HCT116 (cell line): ENCODE measurements around the gene CCDC83. TPM values are rescaled to one million over a fixed set of nuclear protein-coding genes. Genes with fewer than 3 reads are reported as not detected.

Source experiments
- ATAC-seq: fragments of 200-7000 bp; cut with Tn5 transposase; 2 replicates; pipeline ENCODE4 v1.9.1; 2020; ENCODE audit warnings: mild to moderate bottlenecking, moderate library complexity
- BruUV-seq: library from RNA; stranded (reverse); fragments of 400-500 nt; replicated peaks from 2 replicates; lab custom pipeline; 2021; lab: Mats Ljungman, UMichigan
- CTCF ChIA-PET: fragments of 300-600 bp; sonication (Branson Sonifier 250); formaldehyde crosslinking; loops from one replicate; lab custom pipeline; 2021; ENCODE audit warnings: antibody characterized with exemption; lab: Charles Lee
- POLR2A ChIA-PET: fragments of 300-600, 350-600 bp; sonication (Branson Sonifier 250); formaldehyde crosslinking; loops from one replicate; lab custom pipeline; 2021; ENCODE audit warnings: antibody characterized with exemption; lab: Charles Lee
- RAD21 ChIA-PET, 2 experiments: fragments of 300-600 bp; sonication (Branson Sonifier 250); formaldehyde crosslinking; loops; one replicate each; lab custom pipeline; 2023; ENCODE audit warnings: low total read pairs in 2 of 2; ENCODE audit not compliant: uncharacterized antibody in 2 of 2, unreplicated experiment in 2 of 2, low non-redundant PET in 1 of 2; lab: Charles Lee
- DNase-seq: peaks from one replicate; pipeline ENCODE4 v3.0.0-alpha.2; 2010; ENCODE audit warnings: low read depth, low spot score
- H2AFZ ChIP-seq: fragments of 200-600 bp; shearing (Covaris generic), sonication (generic); 2 replicates; pipeline ENCODE4 v1.6.1; 2017; ENCODE audit warnings: low read depth, mixed run types, mixed read lengths, antibody characterized with exemption, low read length; ENCODE audit not compliant: poor library complexity, severe bottlenecking
- H3K27ac ChIP-seq: 2 replicates; pipeline ENCODE4 v1.5.1; 2012; ENCODE audit warnings: low read depth, low read length
- H3K27me3 ChIP-seq: fragments of 200-600 bp; sonication (generic); 2 replicates; pipeline ENCODE4 v1.6.1; 2016; ENCODE audit warnings: mixed run types, low read length, mixed read lengths; ENCODE audit not compliant: insufficient read depth
- H3K36me3 ChIP-seq, 2 experiments: fragments of 200-500 bp in 1 of 2; fragments of 200-600 bp in 1 of 2; sonication (Bioruptor generic) in 1 of 2; sonication (generic) in 1 of 2; 2 replicates each; pipeline versions ENCODE4 v1.5.1 to v1.6.1; 2014 to 2016; ENCODE audit warnings: low read length in 2 of 2, inconsistent platforms in 1 of 2, mixed read lengths in 1 of 2, mixed run types in 1 of 2; ENCODE audit not compliant: insufficient read depth in 2 of 2, control insufficient read depth in 1 of 2
- H3K4me1 ChIP-seq, 2 experiments: fragments of 200-600 bp in 1 of 2; sonication (generic) in 1 of 2; 2 replicates each; pipeline versions ENCODE4 v1.5.1 to v1.6.1; 2012 to 2017; ENCODE audit warnings: low read length in 2 of 2, inconsistent platforms in 1 of 2, mild to moderate bottlenecking in 1 of 2, mixed read lengths in 1 of 2, mixed run types in 1 of 2, moderate library complexity in 1 of 2; ENCODE audit not compliant: insufficient read depth in 2 of 2, control insufficient read depth in 1 of 2
- H3K4me2 ChIP-seq: fragments of 200-600 bp; sonication (generic); 2 replicates; pipeline ENCODE4 v1.6.1; 2017; ENCODE audit warnings: mixed run types, low read length, mixed read lengths
- H3K4me3 ChIP-seq, 2 experiments: fragments of 200-600 bp in 1 of 2; sonication (generic) in 1 of 2; replicated peaks in 1 of 2; 2 replicates each; pipeline ENCODE4 v1.5.1; 2011 to 2016; ENCODE audit warnings: low read length in 2 of 2, control low read depth in 1 of 2, low read depth in 1 of 2, mild to moderate bottlenecking in 1 of 2, mixed read lengths in 1 of 2, mixed run types in 1 of 2
- H3K79me2 ChIP-seq: fragments of 200-600 bp; sonication (generic); 2 replicates; pipeline ENCODE4 v1.6.1; 2017; ENCODE audit warnings: mild to moderate bottlenecking, mixed run types, low read length, moderate library complexity, mixed read lengths; ENCODE audit not compliant: insufficient read depth
- H3K9ac ChIP-seq: fragments of 200-600 bp; sonication (generic); 2 replicates; pipeline ENCODE4 v1.6.1; 2016; ENCODE audit warnings: low read length, mixed read lengths
- H3K9me2 ChIP-seq: fragments of 200-600 bp; sonication (generic), shearing (Covaris generic); 2 replicates; pipeline ENCODE4 v1.6.1; 2017; ENCODE audit warnings: mixed run types, mild to moderate bottlenecking, moderate library complexity; ENCODE audit not compliant: insufficient read depth
- H3K9me3 ChIP-seq, 2 experiments: fragments of 200-500 bp in 1 of 2; fragments of 200-600 bp in 1 of 2; sonication (Bioruptor generic) in 1 of 2; sonication (generic) in 1 of 2; 2 replicates each; pipeline ENCODE4 v1.6.1; 2014 to 2017; ENCODE audit warnings: low read length in 2 of 2, mixed read lengths in 2 of 2, inconsistent platforms in 1 of 2, low read depth in 1 of 2, mild to moderate bottlenecking in 1 of 2, mixed run types in 1 of 2, moderate library complexity in 1 of 2; ENCODE audit not compliant: control insufficient read depth in 1 of 2, insufficient read depth in 1 of 2
- H4K20me1 ChIP-seq: fragments of 200-600 bp; sonication (generic), shearing (Covaris generic); 2 replicates; pipeline ENCODE4 v1.6.1; 2017; ENCODE audit warnings: mixed run types, mild to moderate bottlenecking, moderate library complexity; ENCODE audit not compliant: insufficient read depth
- ATF3 ChIP-seq: IDR thresholded peaks from 2 replicates; pipeline ENCODE4 v1.6.1; 2012
- CBX3 ChIP-seq: IDR thresholded peaks from 2 replicates; pipeline ENCODE4 v1.6.1; 2012; ENCODE audit warnings: low read depth
- CEBPB ChIP-seq: IDR thresholded peaks from 2 replicates; pipeline ENCODE4 v1.6.1; 2012; ENCODE audit warnings: low read depth
- CTCF ChIP-seq, 3 experiments: fragments of 200-600 bp in 1 of 3; sonication (generic) in 1 of 3; IDR thresholded peaks in 2 of 3; conservative IDR thresholded peaks in 1 of 3; 2 replicates each; pipeline ENCODE4 v1.5.1; 2012 to 2017; ENCODE audit warnings: low read depth in 2 of 3, low read length in 2 of 3, antibody characterized with exemption in 1 of 3, borderline replicate concordance in 1 of 3, control low read depth in 1 of 3, mild to moderate bottlenecking in 1 of 3, mixed read lengths in 1 of 3, mixed run types in 1 of 3, moderate library complexity in 1 of 3; ENCODE audit not compliant: insufficient read depth in 1 of 3
- EGR1 ChIP-seq: IDR thresholded peaks from 2 replicates; pipeline ENCODE4 v1.6.1; 2012; ENCODE audit warnings: low read depth
- ELF1 ChIP-seq: IDR thresholded peaks from 2 replicates; pipeline ENCODE4 v1.6.1; 2012; ENCODE audit warnings: low read depth, borderline replicate concordance
- FOSL1 ChIP-seq: IDR thresholded peaks from 2 replicates; pipeline ENCODE4 v1.6.1; 2012; ENCODE audit warnings: low read depth
- JUND ChIP-seq: IDR thresholded peaks from 2 replicates; pipeline ENCODE4 v1.6.1; 2012
- MAX ChIP-seq: IDR thresholded peaks from 2 replicates; pipeline ENCODE4 v1.6.1; 2012
- POLR2A ChIP-seq: IDR thresholded peaks from 2 replicates; pipeline ENCODE4 v1.7.0; 2011; ENCODE audit warnings: borderline replicate concordance; ENCODE audit not compliant: insufficient read depth, insufficient read length; ENCODE audit errors: extremely low read depth
- POLR2AphosphoS5 ChIP-seq: IDR thresholded peaks from 2 replicates; pipeline ENCODE4 v1.6.1; 2011; ENCODE audit warnings: mild to moderate bottlenecking, low read depth, low read length, moderate library complexity
- RAD21 ChIP-seq: IDR thresholded peaks from 2 replicates; pipeline ENCODE4 v1.6.1; 2012; ENCODE audit warnings: low read depth, mild to moderate bottlenecking
- REST ChIP-seq: IDR thresholded peaks from 2 replicates; pipeline ENCODE4 v1.6.1; 2012; ENCODE audit warnings: low read depth
- SIN3A ChIP-seq: IDR thresholded peaks from 2 replicates; pipeline ENCODE4 v1.6.1; 2012; ENCODE audit warnings: low read depth
- SP1 ChIP-seq: IDR thresholded peaks from 2 replicates; pipeline ENCODE4 v1.6.1; 2012; ENCODE audit warnings: low read depth
- SRF ChIP-seq: IDR thresholded peaks from 2 replicates; pipeline ENCODE4 v1.6.1; 2012; ENCODE audit warnings: low read depth
- TCF7L2 ChIP-seq: IDR thresholded peaks from 2 replicates; pipeline ENCODE4 v1.7.0; 2011; ENCODE audit warnings: borderline replicate concordance, inconsistent platforms; ENCODE audit not compliant: insufficient read depth, insufficient read length; ENCODE audit errors: extremely low read depth
- YY1 ChIP-seq: IDR thresholded peaks from 2 replicates; pipeline ENCODE4 v1.6.1; 2011; ENCODE audit warnings: low read length, low read depth, moderate library complexity, mild to moderate bottlenecking; ENCODE audit not compliant: insufficient replicate concordance; ENCODE audit errors: extremely low read depth
- ZNF274 ChIP-seq: fragments of 200-500 bp; sonication (Bioruptor generic); IDR thresholded peaks from 2 replicates; pipeline ENCODE4 v1.6.1; 2014; ENCODE audit warnings: mild to moderate bottlenecking, low read depth, low read length, inconsistent platforms
- intact Hi-C: fragments of 100-400 bp; cut with micrococcal nuclease; formaldehyde crosslinking; loops from 2 replicates; pipeline ENCODE4 v1.10.0; 2022
- total RNA-seq: library from RNA; stranded (reverse); gene quantifications from one replicate; pipeline ENCODE4 v1.2.1, GENCODE V29; 2021; ENCODE audit not compliant: unreplicated experiment

CCDC83 gene
- total RNA-seq, 1 experiment from 2014 or later: not detected

GRCh38 chr11:85945296-85945695 is 90.1 kb downstream of the CCDC83 start:
- Histone ChIP-seq H3K9me3 (no peaks in the 10 kb centered on the region; a peak in 1 of 4 replicates), H3K27me3 (no peaks in the 10 kb centered on the region), H3K79me2 (no peaks in the 10 kb centered on the region), H3K4me3 (no peak overlapping the region), H3K36me3 (no peaks in the 10 kb centered on the region), H3K27ac (no peak overlapping the region), H3K9ac (no peak overlapping the region)
- ATAC-seq: no peak
- TF ChIP-seq SRF (no peak), CBX3 (no peak), REST (no peak), RAD21 (no peak), SIN3A (no peak), EGR1 (no peak), TCF7L2 (no peak), CTCF (IDR thresholded peaks at IDR 0.05 in 2 of 3, conservative IDR thresholded peaks at IDR 0.05 in 1 of 3; ENCODE audit: borderline replicate concordance in 1 of 3, insufficient read depth in 1 of 3, low read depth in 2 of 3, low read length in 2 of 3) (no peak), CEBPB (no peak), ZNF274 (no peak), POLR2AphosphoS5 (no peak), JUND (no peak), ELF1 (no peak), YY1 (no peak), MAX (no peak), FOSL1 (no peak), ATF3 (no peak), SP1 (no peak), POLR2A (no peak)
- TF ChIP-seq, all 23 proteins: peak for 0
- Histone ChIP-seq H2AFZ (no peak overlapping the region), H3K9me2 (no peaks in the 10 kb centered on the region), H3K4me1 (peaks cover 0 to 19% of the 10 kb centered on the region in 2 experiments; a peak in 1 of 4 replicates), H3K4me2 (no peak overlapping the region), H4K20me1 (no peaks in the 10 kb centered on the region)
- POLR2A ChIA-PET: no interaction called here
- RAD21 ChIA-PET: no interaction called here
- no peak for DNase-seq
- intact Hi-C loops: loop anchor here (10.0 kb wide), 1 partner anchor 350 kb away; no protein-coding TSS in a partner anchor
- no TSS peak for BruUV-seq
- CTCF ChIA-PET: no interaction called here
